HepG2 (cell line): ENCODE results near the gene SLC4A7.

Source experiments
- ARNT ChIP-seq: fragments of 450-650 bp; IDR thresholded peaks from 2 replicates; pipeline ENCODE4 v1.6.1; 2017
- HCFC1 ChIP-seq: fragments of 150-350 bp; IDR thresholded peaks from 2 replicates; pipeline ENCODE4 v1.6.1; 2014; ENCODE audit warnings: low read depth, low read length
- KDM4B ChIP-seq: sonication (generic); formaldehyde crosslinking; IDR thresholded peaks from 2 replicates; pipeline ENCODE4 v1.4.0; 2020; ENCODE audit warnings: missing genetic modification reagents
- NFE2L1 ChIP-seq: sonication (generic); formaldehyde crosslinking; IDR thresholded peaks from 2 replicates; pipeline ENCODE4 v1.4.0; 2020; ENCODE audit warnings: missing genetic modification reagents, mild to moderate bottlenecking, borderline replicate concordance
- SMAD3 ChIP-seq: sonication (generic); formaldehyde crosslinking; IDR thresholded peaks from 2 replicates; pipeline ENCODE4 v1.4.0; 2020; ENCODE audit warnings: missing genetic modification reagents
- ZBTB8A ChIP-seq: sonication (generic); formaldehyde crosslinking; IDR thresholded peaks from 2 replicates; pipeline ENCODE4 v1.4.0; 2020; ENCODE audit warnings: mild to moderate bottlenecking, low read depth, missing genetic modification reagents, borderline replicate concordance
- ZSCAN12 ChIP-seq: sonication (generic); formaldehyde crosslinking; IDR thresholded peaks from 2 replicates; pipeline ENCODE4 v1.9.0; 2021; ENCODE audit warnings: mild to moderate bottlenecking, missing genetic modification reagents
- TF ChIP-seq, protein P1 (sequence below): sonication (generic); formaldehyde crosslinking; IDR thresholded peaks from 2 replicates; pipeline ENCODE4 v1.5.0; 2020; ENCODE audit warnings: mild to moderate bottlenecking, missing genetic modification reagents, moderate library complexity
- TF ChIP-seq, protein P2 (sequence below): sonication (generic); formaldehyde crosslinking; IDR thresholded peaks from 2 replicates; pipeline ENCODE4 v1.8.1; 2023; ENCODE audit warnings: mild to moderate bottlenecking, inconsistent platforms, moderate library complexity, missing genetic modification reagents, borderline replicate concordance
- TF ChIP-seq, protein P3 (sequence below): sonication (generic); formaldehyde crosslinking; conservative IDR thresholded peaks from 2 replicates; pipeline ENCODE4 v1.4.0; 2020; ENCODE audit warnings: missing genetic modification reagents

DNA sequence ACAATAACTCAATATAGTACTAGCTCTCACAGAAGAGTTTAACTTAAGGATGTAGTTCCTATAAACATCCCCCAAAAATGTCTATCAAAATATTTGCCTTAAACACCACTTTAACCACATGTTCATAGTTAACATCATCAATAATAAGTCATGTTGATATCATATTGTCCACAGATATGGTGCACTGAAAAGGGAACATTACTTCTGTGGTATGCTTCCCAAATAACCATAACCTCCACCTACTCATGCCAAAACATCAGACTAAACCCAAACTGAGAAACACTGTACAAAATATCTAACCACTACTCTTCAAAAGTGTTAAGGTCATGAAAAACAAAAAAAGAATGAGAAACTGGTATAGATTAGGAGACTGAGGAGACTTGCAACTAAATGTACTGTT, 32.9 kb downstream of the SLC4A7 start:
- no peak for TF ChIP-seq ZBTB8A
- TF ChIP-seq ARNT, result no peak
- TF ChIP-seq ZSCAN12 (CRISPR knock-in tag), result no peak
- TF ChIP-seq, protein P1, sequence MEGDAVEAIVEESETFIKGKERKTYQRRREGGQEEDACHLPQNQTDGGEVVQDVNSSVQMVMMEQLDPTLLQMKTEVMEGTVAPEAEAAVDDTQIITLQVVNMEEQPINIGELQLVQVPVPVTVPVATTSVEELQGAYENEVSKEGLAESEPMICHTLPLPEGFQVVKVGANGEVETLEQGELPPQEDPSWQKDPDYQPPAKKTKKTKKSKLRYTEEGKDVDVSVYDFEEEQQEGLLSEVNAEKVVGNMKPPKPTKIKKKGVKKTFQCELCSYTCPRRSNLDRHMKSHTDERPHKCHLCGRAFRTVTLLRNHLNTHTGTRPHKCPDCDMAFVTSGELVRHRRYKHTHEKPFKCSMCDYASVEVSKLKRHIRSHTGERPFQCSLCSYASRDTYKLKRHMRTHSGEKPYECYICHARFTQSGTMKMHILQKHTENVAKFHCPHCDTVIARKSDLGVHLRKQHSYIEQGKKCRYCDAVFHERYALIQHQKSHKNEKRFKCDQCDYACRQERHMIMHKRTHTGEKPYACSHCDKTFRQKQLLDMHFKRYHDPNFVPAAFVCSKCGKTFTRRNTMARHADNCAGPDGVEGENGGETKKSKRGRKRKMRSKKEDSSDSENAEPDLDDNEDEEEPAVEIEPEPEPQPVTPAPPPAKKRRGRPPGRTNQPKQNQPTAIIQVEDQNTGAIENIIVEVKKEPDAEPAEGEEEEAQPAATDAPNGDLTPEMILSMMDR (CRISPR knock-in tag), result no peak
- no peak for TF ChIP-seq HCFC1
- TF ChIP-seq KDM4B, result no peak
- TF ChIP-seq, protein P2, sequence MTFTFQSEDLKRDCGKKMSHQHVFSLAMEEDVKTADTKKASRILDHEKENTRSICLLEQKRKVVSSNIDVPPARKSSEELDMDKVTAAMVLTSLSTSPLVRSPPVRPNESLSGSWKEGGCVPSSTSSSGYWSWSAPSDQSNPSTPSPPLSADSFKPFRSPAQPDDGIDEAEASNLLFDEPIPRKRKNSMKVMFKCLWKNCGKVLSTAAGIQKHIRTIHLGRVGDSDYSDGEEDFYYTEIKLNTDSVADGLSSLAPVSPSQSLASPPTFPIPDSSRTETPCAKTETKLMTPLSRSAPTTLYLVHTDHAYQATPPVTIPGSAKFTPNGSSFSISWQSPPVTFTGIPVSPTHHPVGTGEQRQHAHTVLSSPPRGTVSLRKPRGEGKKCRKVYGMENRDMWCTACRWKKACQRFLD (CRISPR knock-in tag), result no peak
- TF ChIP-seq, protein P3, sequence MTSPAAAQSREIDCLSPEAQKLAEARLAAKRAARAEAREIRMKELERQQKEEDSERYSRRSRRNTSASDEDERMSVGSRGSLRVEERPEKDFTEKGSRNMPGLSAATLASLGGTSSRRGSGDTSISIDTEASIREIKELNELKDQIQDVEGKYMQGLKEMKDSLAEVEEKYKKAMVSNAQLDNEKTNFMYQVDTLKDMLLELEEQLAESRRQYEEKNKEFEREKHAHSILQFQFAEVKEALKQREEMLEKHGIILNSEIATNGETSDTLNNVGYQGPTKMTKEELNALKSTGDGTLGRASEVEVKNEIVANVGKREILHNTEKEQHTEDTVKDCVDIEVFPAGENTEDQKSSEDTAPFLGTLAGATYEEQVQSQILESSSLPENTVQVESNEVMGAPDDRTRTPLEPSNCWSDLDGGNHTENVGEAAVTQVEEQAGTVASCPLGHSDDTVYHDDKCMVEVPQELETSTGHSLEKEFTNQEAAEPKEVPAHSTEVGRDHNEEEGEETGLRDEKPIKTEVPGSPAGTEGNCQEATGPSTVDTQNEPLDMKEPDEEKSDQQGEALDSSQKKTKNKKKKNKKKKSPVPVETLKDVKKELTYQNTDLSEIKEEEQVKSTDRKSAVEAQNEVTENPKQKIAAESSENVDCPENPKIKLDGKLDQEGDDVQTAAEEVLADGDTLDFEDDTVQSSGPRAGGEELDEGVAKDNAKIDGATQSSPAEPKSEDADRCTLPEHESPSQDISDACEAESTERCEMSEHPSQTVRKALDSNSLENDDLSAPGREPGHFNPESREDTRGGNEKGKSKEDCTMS (CRISPR knock-in tag), result no peak
- TF ChIP-seq SMAD3 (CRISPR knock-in tag), result no peak
- no peak for TF ChIP-seq NFE2L1 (CRISPR knock-in tag)
